ENCODE data around the gene TCF25.

TCF25 gene

GRCh38 chr16:89898201-89898967, 25.0 kb downstream of the TCF25 start:
- in situ Hi-C loops (cut with MboI; ENCODE audit: low pct_unique_long_range_greater_than_20kb, low sequenced_read_pairs): no loop called here
- DNase-seq: no peak

- in situ Hi-C loops (cut with MboI; ENCODE audit: low pct_unique_long_range_greater_than_20kb, low sequenced_read_pairs): no loop called here
- DNase-seq: no peak
Observed at GRCh38 chr16:89899879-89900481, 26.6 kb downstream of the TCF25 start.

GRCh38 chr16:89900885-89901284, 27.5 kb downstream of the TCF25 start:
- no peak for DNase-seq
- in situ Hi-C loops (cut with MboI; ENCODE audit: low pct_unique_long_range_greater_than_20kb, low sequenced_read_pairs): no loop called here

- in situ Hi-C loops (cut with MboI; ENCODE audit: low pct_unique_long_range_greater_than_20kb, low sequenced_read_pairs): no loop called here
- DNase-seq: no peak
Observed at GRCh38 chr16:89902980-89903379, 29.6 kb downstream of the TCF25 start.

- in situ Hi-C loops (cut with MboI; ENCODE audit: low pct_unique_long_range_greater_than_20kb, low sequenced_read_pairs): no loop called here
- no peak for DNase-seq
Observed at GRCh38 chr16:89903908-89904515, 30.6 kb downstream of the TCF25 start.

GRCh38 chr16:89904606-89905510, 31.5 kb downstream of the TCF25 start:
- DNase-seq: no peak
- in situ Hi-C loops (cut with MboI; ENCODE audit: low pct_unique_long_range_greater_than_20kb, low sequenced_read_pairs): no loop called here

GRCh38 chr16:89905511-89906139, 32.2 kb downstream of the TCF25 start:
- in situ Hi-C loops (cut with MboI; ENCODE audit: low pct_unique_long_range_greater_than_20kb, low sequenced_read_pairs): no loop called here
- no peak for DNase-seq

- in situ Hi-C loops (cut with MboI; ENCODE audit: low pct_unique_long_range_greater_than_20kb, low sequenced_read_pairs): no loop called here
- no peak for DNase-seq
Observed at GRCh38 chr16:89906140-89907025, 33.0 kb downstream of the TCF25 start.

GRCh38 chr16:89907055-89907814, 33.8 kb downstream of the TCF25 start:
- DNase-seq: no peak
- in situ Hi-C loops (cut with MboI; ENCODE audit: low pct_unique_long_range_greater_than_20kb, low sequenced_read_pairs): no loop called here

- DNase-seq: no peak
- in situ Hi-C loops (cut with MboI; ENCODE audit: low pct_unique_long_range_greater_than_20kb, low sequenced_read_pairs): no loop called here
Observed at GRCh38 chr16:89908236-89908635, 34.8 kb downstream of the TCF25 start.

GRCh38 chr16:89909777-89910716, 36.7 kb downstream of the TCF25 start:
- peak; percentile 62 for DNase-seq
- in situ Hi-C loops (cut with MboI; ENCODE audit: low pct_unique_long_range_greater_than_20kb, low sequenced_read_pairs): no loop called here

GRCh38 chr16:89910717-89911354, 37.4 kb downstream of the TCF25 start:
- in situ Hi-C loops (cut with MboI; ENCODE audit: low pct_unique_long_range_greater_than_20kb, low sequenced_read_pairs): no loop called here
- no peak for DNase-seq

GRCh38 chr16:89911375-89911774, 38.0 kb downstream of the TCF25 start:
- DNase-seq: no peak
- in situ Hi-C loops (cut with MboI; ENCODE audit: low pct_unique_long_range_greater_than_20kb, low sequenced_read_pairs): no loop called here

- in situ Hi-C loops (cut with MboI; ENCODE audit: low pct_unique_long_range_greater_than_20kb, low sequenced_read_pairs): no loop called here
- DNase-seq: no peak
Observed at GRCh38 chr16:89912143-89912542, 38.8 kb downstream of the TCF25 start.

- in situ Hi-C loops (cut with MboI; ENCODE audit: low pct_unique_long_range_greater_than_20kb, low sequenced_read_pairs): no loop called here
- no peak for DNase-seq
Observed at GRCh38 chr16:89912627-89913026, 39.2 kb downstream of the TCF25 start.
